Bronchial epithelial cell (primary cell): ENCODE measurements around the gene TTLL11. TPM values are rescaled to one million over a fixed set of nuclear protein-coding genes. Genes with fewer than 3 reads are reported as not detected.

ENCODE experiments used
- DNase-seq: peaks from one replicate; pipeline ENCODE4 v3.0.0-alpha.2; 2010; ENCODE audit warnings: low read depth
- FAIRE-seq: peaks from 2 replicates; lab custom pipeline; 2011; peaks lifted over from hg19 to GRCh38; lab: Jason Lieb, UNC
- H3K27me3 ChIP-seq: 2 replicates; pipeline ENCODE4 v1.5.1; 2011; ENCODE audit warnings: low read length; ENCODE audit not compliant: control insufficient read depth, insufficient read depth
- H3K36me3 ChIP-seq: 2 replicates; pipeline ENCODE4 v1.5.1; 2011; ENCODE audit warnings: low read length; ENCODE audit not compliant: control insufficient read depth, insufficient read depth
- H3K4me3 ChIP-seq: 2 replicates; pipeline ENCODE4 v1.5.1; 2011; ENCODE audit warnings: mild to moderate bottlenecking, low read depth, low read length, control low read depth
- total RNA-seq: library from RNA; depleted of rRNA; stranded (reverse); fragments of >200 nt; gene quantifications from 2 replicates; pipeline ENCODE4 v1.2.1, GENCODE V29; 2014
- TF ChIP-seq, protein P1 (sequence below): IDR thresholded peaks from 2 replicates; pipeline ENCODE4 v1.5.1; 2011; ENCODE audit warnings: mild to moderate bottlenecking, moderate library complexity, low read length, control low read depth, inconsistent platforms; ENCODE audit not compliant: insufficient read depth, severe bottlenecking

TTLL11 gene
- total RNA-seq, 1 donor from 2014 or later, result 1.8 TPM

DNA sequence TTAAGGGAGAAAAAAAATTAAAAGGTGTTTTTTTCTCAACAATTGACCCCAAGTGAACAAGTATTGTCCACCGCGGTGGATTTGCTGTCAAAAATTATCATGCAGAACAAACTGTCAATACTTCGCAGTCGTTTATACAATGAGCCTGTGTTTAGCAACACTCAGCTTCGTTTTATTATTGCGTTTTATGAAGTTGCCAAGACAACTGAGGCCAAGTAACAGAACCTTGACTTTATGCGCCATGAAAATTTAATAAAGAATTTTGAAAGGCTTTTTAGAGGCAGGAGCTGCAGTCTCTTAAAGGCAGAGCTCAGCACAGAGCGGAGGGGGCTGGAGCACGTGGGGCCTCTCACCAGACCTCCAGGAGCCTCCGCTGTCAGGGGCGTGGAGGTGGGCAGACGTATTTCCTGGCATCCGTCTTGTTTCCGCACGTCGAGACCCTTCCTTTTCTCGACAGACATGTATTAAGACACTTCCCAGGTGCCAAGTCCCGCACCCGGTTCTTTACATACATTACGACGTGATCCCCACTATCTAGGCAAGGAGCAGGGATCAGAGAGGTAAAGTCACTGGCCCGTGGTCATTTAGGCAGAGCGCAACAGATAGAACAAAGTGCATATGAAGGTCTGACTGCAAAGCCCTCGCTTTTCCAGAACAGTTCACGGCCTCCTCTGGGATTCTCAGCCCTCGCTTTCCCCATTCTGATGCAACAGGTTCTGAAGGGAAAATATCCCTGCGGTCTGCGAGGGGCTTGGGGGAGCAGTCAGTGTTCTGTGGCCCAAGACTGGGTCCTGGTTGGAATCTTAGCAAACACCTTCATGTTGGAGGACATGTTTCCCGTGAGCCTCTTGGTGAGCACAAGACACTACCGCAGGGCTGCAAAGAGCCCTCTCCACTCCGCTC, 277.3 kb downstream of the TTLL11 start:
- TF ChIP-seq, protein P1, sequence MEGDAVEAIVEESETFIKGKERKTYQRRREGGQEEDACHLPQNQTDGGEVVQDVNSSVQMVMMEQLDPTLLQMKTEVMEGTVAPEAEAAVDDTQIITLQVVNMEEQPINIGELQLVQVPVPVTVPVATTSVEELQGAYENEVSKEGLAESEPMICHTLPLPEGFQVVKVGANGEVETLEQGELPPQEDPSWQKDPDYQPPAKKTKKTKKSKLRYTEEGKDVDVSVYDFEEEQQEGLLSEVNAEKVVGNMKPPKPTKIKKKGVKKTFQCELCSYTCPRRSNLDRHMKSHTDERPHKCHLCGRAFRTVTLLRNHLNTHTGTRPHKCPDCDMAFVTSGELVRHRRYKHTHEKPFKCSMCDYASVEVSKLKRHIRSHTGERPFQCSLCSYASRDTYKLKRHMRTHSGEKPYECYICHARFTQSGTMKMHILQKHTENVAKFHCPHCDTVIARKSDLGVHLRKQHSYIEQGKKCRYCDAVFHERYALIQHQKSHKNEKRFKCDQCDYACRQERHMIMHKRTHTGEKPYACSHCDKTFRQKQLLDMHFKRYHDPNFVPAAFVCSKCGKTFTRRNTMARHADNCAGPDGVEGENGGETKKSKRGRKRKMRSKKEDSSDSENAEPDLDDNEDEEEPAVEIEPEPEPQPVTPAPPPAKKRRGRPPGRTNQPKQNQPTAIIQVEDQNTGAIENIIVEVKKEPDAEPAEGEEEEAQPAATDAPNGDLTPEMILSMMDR, result no peak
- no peak for FAIRE-seq
- Histone ChIP-seq H3K4me3 (no peak overlapping the region), H3K27me3 (no peaks in the 10 kb centered on the region), H3K36me3 (no peaks in the 10 kb centered on the region)
- no peak for DNase-seq

DNA sequence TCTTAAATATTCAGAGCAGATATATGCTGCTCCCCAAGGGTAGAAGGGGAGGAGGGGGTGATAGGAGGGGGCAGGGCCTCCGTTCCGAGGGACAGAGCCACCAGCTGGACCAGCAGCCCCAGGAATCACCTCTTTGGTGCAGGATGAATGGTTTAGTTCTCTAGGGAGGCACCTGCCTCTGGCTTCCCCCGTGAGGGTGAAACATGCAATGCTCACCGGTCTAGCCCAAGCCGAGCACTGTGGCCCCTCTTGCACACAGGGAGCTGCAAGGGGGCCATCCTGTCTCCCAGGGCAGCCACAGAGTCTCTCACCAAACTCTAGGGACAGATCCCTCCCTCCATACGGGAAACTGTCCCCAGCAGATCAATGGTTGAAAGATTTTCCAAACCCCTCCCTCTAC, 278.0 kb downstream of the TTLL11 start:
- no peak for DNase-seq
- no peak for FAIRE-seq
- Histone ChIP-seq H3K4me3 (no peak overlapping the region), H3K27me3 (no peaks in the 10 kb centered on the region), H3K36me3 (no peaks in the 10 kb centered on the region)
- TF ChIP-seq, protein P1, result no peak

DNA sequence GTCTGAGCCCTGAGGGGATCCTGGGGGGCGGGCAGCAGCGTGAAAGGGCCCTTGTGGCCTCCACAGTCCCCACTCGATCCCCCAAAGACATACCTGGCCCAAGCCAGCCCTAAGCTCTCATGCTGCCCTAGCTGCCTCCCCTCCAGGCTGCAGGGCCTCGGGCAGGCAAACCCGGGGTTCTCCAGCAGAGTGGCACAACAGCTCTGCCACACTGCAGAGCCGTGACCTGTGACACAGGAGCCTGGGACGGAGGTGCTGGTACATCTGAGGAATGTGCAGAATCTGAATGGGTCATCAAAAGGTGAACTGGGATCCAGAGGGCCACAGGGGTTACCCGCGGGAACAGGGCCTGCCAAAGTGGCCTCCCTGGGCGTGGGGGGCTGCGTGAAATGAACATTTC, 278.5 kb downstream of the TTLL11 start:
- H3K4me3 ChIP-seq, result no peak overlapping the region
- H3K36me3 ChIP-seq, result no peaks in the 10 kb centered on the region
- no peak for FAIRE-seq
- no peaks in the 10 kb centered on the region for H3K27me3 ChIP-seq
- DNase-seq, result no peak
- TF ChIP-seq, protein P1, result no peak

DNA sequence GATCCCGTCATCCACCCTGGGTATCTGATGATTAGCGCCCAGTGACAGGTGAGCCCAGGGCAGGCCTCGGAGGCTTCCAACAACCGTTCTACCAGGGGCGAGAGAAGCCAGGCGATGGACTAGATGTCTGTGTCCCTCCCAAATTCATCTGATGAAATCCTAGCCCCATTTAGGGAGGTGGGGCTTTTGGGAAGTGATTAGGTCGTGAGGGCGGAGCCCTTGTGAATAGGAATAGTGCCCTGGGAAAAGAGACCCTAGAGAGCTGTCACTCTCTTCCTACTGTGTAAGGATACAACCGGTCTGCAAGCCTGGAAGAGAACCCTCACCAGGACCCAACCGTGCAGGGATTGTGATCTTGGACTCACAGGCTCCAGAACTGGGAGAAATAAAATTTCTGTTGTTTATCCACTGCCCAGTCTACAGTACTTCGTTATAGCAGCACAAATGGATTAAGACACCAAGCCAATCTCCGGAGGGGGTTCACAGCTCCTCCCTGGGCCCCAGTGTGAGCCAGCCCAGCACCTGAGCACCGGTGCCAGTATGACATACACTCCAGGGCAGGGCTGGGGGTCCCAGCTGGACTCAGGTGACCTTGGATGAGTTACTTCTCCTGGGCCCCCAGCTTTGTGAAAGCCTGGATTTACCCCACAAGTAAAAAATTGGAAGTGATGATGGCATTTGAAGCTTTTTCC, 279.4 kb downstream of the TTLL11 start:
- TF ChIP-seq, protein P1, result no peak
- Histone ChIP-seq H3K27me3 (no peaks in the 10 kb centered on the region), H3K4me3 (no peak overlapping the region), H3K36me3 (no peaks in the 10 kb centered on the region)
- FAIRE-seq (no peak), DNase-seq (no peak)

DNA sequence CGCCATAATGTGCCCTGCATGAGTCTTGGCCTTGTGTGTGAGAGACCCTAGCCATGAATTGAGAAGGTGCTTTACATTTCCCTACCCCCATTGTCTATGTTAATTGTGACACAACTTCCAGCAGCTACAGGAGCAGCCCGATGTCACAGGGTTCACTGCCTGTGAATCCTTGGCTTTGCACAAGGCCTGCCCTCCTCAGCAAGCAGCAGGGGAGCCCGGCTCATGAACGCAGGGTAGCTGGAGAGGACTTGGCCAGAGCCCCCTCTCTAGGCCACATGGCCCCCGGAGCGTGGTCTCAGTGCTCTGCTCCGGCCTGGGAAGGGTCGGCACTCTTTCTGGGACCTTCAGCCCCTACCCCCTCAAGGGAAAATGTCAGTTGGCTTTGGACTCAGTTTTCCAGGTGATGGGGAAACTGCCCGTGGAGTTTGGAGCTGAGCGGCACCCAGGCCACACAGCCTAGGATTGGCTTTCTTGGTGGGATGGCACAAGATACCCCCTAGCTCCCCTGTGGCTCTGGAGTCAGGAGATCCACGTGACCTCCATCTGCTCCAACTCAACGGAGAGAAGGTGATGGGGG, 280.9 kb downstream of the TTLL11 start:
- FAIRE-seq (no peak), DNase-seq (no peak)
- no peak overlapping the region for H3K4me3 ChIP-seq
- TF ChIP-seq, protein P1, result no peak
- H3K36me3 ChIP-seq, result no peaks in the 10 kb centered on the region
- H3K27me3 ChIP-seq, result no peaks in the 10 kb centered on the region
